ENCODE results near the gene ARAP1.

Gene ARAP1

DNA sequence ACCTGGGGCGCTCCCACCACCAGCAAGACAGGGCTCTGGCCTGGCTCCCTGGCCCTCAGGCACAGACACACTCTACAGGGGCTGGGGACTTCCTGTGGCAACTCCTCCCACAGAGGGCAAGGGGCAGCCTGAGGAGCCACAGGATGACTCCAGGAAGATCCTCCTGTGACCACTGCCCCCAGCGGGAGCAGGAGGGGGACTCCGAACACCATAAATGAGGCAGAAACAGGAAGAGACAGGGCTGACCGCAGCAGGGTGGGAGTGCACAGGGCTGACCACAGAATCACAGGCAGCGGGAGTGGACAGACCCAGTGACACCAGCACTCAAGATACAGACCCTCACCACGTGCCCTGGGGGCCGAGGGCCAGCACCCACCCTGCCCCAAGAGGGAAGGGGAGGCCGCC, 10.8 kb downstream of the ARAP1 start:
- peak overlapping the region; percentile 77 for H3K4me3 Mint-ChIP-seq
- ATAC-seq (replicated peaks): no peak
- DNase-seq: no peak
- peaks cover 73 to 76% of the 10 kb centered on the region in 2 donors for H3K4me1 Mint-ChIP-seq (ENCODE audit: low read depth in 2 of 2)
- H3K9me3 Mint-ChIP-seq: no peaks in the 10 kb centered on the region
- H3K27me3 Mint-ChIP-seq: no peaks in the 10 kb centered on the region
- H3K27ac Mint-ChIP-seq: peak overlapping the region; percentile 98 to 100
- H3K36me3 Mint-ChIP-seq (ENCODE audit: insufficient read depth): peaks cover 8% of the 10 kb centered on the region

DNA sequence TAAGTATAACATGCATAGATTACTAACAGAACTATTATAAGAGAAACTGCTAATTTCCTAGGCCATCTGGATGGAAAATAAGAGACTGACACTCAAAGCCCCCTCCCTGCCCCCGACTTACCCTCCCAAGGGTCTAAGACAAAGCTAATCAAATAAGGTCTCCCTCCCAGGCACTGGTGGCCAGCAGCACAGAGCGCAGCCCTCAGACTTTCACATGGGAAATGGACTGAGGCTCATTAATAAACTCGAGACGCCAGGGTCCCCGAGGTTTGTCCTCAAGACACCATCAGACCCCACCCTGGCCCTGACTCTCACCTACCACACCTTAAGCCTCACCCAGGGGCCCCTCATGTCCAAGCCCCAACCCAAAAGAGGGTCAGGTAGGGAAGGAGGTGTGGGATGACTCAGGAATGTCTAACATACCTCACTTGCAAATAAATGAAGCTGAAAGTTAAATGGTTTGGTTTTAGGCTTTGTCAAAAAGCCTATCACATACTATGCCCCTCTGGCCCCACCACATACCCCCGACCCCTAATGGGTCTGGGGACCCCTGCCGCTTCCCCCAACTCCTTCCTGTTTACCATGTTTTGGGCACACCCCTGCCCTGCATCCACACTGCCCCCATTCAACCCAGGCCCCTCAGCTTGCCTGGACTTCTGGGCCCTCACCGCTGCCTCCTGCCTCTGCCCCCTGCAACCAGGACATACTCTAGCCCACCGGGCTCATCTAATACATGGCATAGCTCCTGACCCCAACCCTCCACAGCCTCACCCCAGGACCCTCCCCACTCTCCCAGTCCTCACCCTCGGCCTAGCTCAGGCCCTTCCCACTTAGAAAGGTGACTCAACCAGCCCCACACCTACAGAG, 11.4 kb downstream of the ARAP1 start:
- no peaks in the 10 kb centered on the region for H3K27me3 Mint-ChIP-seq
- H3K4me1 Mint-ChIP-seq (ENCODE audit: low read depth in 2 of 2): peaks cover 74 to 80% of the 10 kb centered on the region in 2 donors
- H3K9me3 Mint-ChIP-seq: no peaks in the 10 kb centered on the region
- H3K27ac Mint-ChIP-seq: peak overlapping the region; percentile 98 to 100
- H3K4me3 Mint-ChIP-seq: peak overlapping the region; percentile 77
- DNase-seq (no peak), ATAC-seq (replicated peaks) (no peak)
- H3K36me3 Mint-ChIP-seq (ENCODE audit: insufficient read depth): peaks cover 8% of the 10 kb centered on the region

DNA sequence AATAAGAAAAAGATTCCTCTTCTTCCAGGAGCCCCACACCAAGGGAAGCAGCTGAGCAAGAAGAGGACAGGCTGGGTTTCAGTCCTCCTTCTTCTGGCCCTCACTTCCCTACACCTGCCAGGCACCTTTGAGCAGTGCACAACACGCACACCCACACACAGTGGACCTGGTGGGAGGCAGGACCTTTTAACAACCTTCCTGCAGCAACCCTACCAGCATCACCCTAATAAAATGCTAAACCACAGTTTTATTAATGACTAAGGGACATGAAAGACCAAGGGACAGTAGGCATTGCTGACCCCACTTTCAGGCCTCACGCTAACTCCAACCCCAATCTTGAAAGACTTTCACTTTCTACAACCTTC, 12.2 kb downstream of the ARAP1 start:
- no peak for DNase-seq
- H3K4me3 Mint-ChIP-seq: peak overlapping the region; percentile 46 to 77
- peaks cover 74 to 80% of the 10 kb centered on the region in 2 donors for H3K4me1 Mint-ChIP-seq (ENCODE audit: low read depth in 2 of 2)
- H3K27ac Mint-ChIP-seq: peak overlapping the region; percentile 98 to 100
- H3K9me3 Mint-ChIP-seq: no peaks in the 10 kb centered on the region
- no peak for ATAC-seq (replicated peaks)
- H3K36me3 Mint-ChIP-seq (ENCODE audit: insufficient read depth): peaks cover 8% of the 10 kb centered on the region
- no peaks in the 10 kb centered on the region for H3K27me3 Mint-ChIP-seq

DNA sequence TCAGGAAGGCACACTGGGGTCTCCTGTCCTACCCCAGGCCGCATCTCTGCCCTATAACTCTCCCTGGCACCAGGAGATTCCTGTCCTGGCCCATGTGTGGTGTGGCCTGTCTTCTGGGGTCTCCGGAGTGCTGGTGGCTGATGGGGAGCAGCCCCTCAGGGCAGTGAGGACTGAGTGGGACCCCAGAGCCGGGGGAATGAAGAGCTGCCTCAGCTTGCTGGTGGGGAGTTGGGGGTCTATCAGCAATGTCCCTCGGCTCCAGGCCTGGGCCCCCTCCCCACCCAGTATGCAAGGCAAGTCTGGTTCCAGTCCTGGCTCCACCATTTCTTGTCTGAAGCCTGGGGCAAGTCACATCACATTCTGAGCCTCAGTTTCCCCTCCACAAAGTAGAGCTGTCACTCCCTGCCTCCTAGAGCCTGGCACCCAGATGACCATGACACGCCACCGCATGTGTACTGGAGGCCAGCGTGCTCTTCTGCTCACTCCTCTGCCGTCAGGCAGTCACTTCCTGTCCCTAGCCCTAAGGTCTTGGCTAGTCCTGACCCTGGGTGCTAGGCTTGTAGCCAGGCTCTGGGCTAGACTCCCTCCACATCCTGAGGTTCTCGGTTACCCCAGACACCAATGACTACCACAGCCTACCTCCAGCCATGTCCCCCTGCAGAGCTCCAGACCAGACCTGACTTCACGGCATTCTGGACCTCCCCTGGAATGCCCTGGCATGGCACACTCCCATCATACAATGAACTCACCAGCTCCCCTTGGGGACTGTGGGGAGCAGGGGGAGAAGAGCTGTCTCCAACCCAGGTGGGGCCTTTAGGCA, 12.8 kb downstream of the ARAP1 start:
- DNase-seq (no peak), ATAC-seq (replicated peaks) (no peak)
- H3K9me3 Mint-ChIP-seq: no peaks in the 10 kb centered on the region
- H3K27me3 Mint-ChIP-seq: no peaks in the 10 kb centered on the region
- peak overlapping the region; percentile 98 to 100 for H3K27ac Mint-ChIP-seq
- peaks cover 70 to 77% of the 10 kb centered on the region in 2 donors for H3K4me1 Mint-ChIP-seq (ENCODE audit: low read depth in 2 of 2)
- peak overlapping the region; percentile 63 to 77 for H3K4me3 Mint-ChIP-seq
- peaks cover 8% of the 10 kb centered on the region for H3K36me3 Mint-ChIP-seq (ENCODE audit: insufficient read depth)

DNA sequence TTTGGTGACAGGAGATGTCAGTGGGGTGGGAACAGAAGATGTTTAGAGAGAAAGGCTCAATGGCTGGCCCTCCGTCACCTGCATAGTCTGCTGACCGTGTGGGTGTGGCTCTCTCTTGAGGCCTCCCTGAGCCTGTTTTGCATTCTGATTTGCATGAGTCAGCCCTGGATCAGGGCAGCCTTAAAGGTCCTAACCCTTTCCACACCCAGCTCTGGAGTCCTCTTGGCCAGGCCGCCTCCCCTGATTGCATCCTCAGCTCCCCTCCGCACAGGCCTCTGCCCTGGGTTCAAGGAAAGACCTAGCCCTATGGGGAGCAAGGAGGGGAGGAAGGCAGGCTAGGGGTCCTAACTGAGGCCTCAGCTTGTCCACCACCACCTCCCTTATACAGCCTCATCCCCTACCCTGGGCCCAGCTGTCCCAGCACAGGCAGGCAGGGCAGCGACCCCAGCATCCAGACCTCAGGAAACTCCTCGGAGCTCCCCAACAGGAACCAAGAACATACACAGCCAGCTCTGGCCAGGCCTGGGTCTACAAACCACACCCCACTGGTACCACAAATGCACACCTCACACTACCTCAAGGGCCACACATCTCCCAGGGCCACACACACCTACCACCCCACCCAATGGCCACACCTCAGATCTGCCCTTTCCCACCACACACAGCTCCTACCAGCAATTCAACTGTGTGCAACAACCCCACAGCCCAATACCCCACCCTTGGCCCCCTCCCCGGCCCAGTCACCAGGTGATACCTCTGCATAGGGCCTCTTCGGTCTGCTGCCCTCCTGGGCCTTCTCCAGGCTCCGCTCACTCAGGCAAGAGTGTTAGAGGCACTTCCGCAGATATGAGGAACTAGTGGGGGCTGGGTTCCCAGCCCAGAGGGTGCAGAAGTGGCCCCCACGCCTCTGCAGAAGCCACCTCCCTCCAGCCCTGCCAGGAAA, 13.7 kb downstream of the ARAP1 start:
- DNase-seq: no peak
- Mint-ChIP-seq H3K4me1 (ENCODE audit: low read depth in 2 of 2) (peaks cover 61 to 67% of the 10 kb centered on the region in 2 donors), H3K27me3 (no peaks in the 10 kb centered on the region), H3K27ac (peak overlapping the region; percentile 98 to 100), H3K36me3 (ENCODE audit: insufficient read depth) (peaks cover 8% of the 10 kb centered on the region), H3K9me3 (no peaks in the 10 kb centered on the region), H3K4me3 (peak overlapping the region; percentile 63 to 77)
- ATAC-seq (replicated peaks): no peak

DNA sequence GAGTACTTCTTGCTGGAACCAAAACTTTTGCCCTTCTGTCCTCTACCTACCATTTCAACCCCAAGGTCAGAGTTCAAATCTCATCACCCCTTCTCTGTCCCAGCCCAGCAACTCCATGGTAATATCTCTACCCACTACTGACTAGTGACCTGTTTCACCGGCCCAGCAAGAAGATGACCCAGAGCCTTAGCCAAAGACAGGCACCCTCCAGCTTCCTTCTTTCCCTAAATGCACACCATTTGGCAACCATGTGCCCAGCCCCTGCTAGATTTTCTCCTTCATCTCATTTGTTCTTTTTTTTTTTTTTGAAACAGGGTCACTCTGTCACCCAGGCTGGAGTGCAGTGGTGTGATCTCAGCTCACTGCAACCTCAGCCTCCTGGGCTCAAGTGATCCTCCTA, 14.9 kb downstream of the ARAP1 start:
- ATAC-seq (replicated peaks) (no peak), DNase-seq (no peak)
- Mint-ChIP-seq H3K27ac (peak overlapping the region; percentile 98 to 100), H3K4me3 (peak overlapping the region; percentile 63 to 77), H3K36me3 (ENCODE audit: insufficient read depth) (peaks cover 8% of the 10 kb centered on the region), H3K9me3 (no peaks in the 10 kb centered on the region), H3K27me3 (no peaks in the 10 kb centered on the region), H3K4me1 (ENCODE audit: low read depth in 2 of 2) (peaks cover 64 to 66% of the 10 kb centered on the region in 2 donors)

DNA sequence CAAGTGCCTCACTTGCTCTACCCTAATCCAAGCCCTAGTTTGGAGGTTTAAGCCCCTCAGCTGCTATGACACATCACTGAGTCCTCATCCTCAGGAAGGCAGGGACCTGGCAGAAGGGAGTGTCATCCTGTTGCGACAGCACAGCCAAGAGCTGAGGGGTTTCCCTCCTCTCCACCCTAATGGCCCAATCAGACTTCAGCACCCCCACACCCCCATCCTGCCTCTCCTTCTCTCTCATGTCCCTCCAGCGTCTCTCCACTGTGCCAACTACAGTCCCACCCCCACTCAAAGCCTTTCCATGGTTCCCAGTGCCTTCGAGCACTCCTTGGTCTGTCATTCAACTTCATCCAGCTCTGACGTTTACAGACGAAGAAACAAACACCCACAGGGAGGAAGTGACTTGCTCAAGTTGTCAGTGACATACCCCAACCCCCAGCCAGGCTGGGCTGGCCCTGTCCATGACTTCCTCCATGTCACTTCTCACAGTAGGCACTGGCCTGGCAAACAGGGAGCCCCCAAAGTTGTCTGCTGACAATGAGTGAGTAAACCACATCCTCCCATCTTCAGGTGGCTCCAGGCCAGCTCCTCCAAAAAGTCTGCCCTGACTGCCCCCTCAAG, 15.6 kb downstream of the ARAP1 start:
- peak overlapping the region; percentile 63 to 77 for H3K4me3 Mint-ChIP-seq
- no peaks in the 10 kb centered on the region for H3K9me3 Mint-ChIP-seq
- H3K4me1 Mint-ChIP-seq (ENCODE audit: low read depth in 2 of 2): peaks cover 56 to 60% of the 10 kb centered on the region in 2 donors
- DNase-seq (peak; percentile 77 to 78 (median 77)), ATAC-seq (replicated peaks) (peak; percentile 90)
- H3K27ac Mint-ChIP-seq: peak overlapping the region; percentile 98 to 100
- peaks cover 5% of the 10 kb centered on the region for H3K36me3 Mint-ChIP-seq (ENCODE audit: insufficient read depth)
- H3K27me3 Mint-ChIP-seq: no peaks in the 10 kb centered on the region

DNA sequence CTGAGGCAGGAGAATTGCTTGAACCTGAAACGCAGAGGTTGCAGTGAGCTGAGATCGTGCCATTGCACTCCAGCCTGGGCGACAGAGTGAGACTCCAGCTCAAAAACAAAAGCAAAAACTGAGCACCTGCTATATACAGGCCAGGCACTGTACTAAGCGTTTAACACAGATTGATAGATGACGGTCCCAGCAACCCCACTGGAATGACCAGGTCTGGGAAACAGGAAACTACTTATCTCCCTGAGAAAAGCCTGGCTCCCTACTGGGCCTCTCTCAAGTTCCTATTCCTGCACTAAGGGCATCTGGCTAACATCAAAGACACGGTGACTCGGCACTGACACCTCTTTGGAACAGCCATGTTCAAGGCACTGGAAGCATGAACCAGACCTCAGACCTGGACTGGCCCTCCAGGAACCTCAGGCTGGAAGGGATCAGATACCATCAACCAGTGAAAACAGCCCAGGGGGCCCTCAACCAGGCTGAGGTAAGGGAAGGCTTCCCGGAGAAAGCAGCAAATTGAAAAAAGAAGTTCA, 16.6 kb downstream of the ARAP1 start:
- ATAC-seq (replicated peaks) (no peak), DNase-seq (no peak)
- peak overlapping the region in 1 of 2 donors; percentile 77 for H3K4me3 Mint-ChIP-seq
- H3K9me3 Mint-ChIP-seq: no peaks in the 10 kb centered on the region
- H3K27me3 Mint-ChIP-seq: no peaks in the 10 kb centered on the region
- peak overlapping the region; percentile 98 to 100 for H3K27ac Mint-ChIP-seq
- peaks cover 8% of the 10 kb centered on the region for H3K36me3 Mint-ChIP-seq (ENCODE audit: insufficient read depth)
- peaks cover 51 to 52% of the 10 kb centered on the region in 2 donors for H3K4me1 Mint-ChIP-seq (ENCODE audit: low read depth in 2 of 2)

DNA sequence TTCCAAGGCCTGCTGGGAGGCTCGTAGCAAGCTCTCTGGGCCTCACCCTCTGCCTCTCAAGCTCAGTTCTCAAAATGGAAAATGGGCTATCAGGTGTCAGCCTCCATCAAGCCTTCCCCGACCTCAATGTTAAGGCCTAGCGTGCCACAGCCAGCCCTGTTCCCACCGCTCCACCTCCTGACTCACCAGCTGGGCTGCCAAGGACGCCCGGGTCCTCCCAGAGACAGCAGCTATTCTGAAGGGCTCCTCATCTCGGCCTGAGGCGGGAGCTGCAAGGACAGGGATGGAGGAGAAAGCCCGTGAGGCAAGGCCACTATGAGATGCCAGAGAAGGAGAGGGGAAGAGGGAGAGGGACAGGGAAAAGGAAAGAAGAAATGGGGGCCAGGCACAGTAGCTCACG, 19.9 kb downstream of the ARAP1 start:
- H3K27me3 Mint-ChIP-seq: no peaks in the 10 kb centered on the region
- peaks cover 28 to 33% of the 10 kb centered on the region in 2 donors for H3K4me1 Mint-ChIP-seq (ENCODE audit: low read depth in 2 of 2)

DNA sequence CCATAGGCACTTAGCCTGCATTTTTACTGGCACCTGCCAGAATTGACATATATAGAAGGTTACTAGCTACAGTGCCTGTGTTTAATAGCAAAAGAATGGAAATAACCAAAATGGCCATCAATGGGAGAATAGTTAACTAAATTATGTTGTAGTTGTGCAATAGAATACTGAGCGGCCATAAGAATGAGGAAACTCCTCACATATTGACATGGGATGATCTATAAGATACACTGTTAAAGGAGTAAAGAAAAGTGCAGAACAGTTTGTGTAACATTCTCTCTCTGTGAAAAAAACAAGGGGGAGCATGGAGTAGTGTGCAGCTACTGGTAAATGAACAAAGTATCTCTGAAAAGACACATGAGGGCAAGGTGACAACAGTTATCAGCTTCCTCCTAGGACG, 21.5 kb downstream of the ARAP1 start:
- Mint-ChIP-seq H3K27me3 (no peaks in the 10 kb centered on the region), H3K36me3 (ENCODE audit: insufficient read depth) (peaks cover 12% of the 10 kb centered on the region), H3K9me3 (no peaks in the 10 kb centered on the region), H3K27ac (peak overlapping the region; percentile 13 to 92), H3K4me1 (ENCODE audit: low read depth in 2 of 2) (peaks cover 18 to 23% of the 10 kb centered on the region in 2 donors), H3K4me3 (no peak overlapping the region)
- DNase-seq (no peak), ATAC-seq (replicated peaks) (no peak)

More for the DNA sequence above, 19.9 kb downstream of the ARAP1 start:
- H3K36me3 Mint-ChIP-seq (ENCODE audit: insufficient read depth): peaks cover 13% of the 10 kb centered on the region
- no peaks in the 10 kb centered on the region for H3K9me3 Mint-ChIP-seq
- DNase-seq: no peak
- H3K4me3 Mint-ChIP-seq: no peak overlapping the region
- peak overlapping the region; percentile 91 to 94 for H3K27ac Mint-ChIP-seq
- no peak for ATAC-seq (replicated peaks)

DNA sequence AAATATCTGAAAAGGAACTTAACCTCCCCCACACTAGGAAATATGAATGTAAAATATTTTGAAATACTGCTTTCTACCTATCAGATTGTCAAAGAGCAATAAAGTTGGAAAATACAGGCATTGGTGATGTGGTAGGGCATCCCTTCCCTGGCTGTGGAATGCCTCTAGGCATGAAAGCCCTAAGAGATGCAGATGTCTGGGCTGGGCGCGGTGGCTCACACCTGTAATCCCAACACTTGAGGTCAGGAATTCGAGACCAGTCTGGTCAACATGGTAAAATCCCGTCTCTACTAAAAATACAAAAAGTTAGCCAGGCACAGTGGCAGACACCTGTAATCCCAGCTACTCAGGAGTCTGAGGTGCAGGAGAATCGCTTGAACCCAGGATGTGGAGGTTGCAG, 22.0 kb downstream of the ARAP1 start:
- ATAC-seq (replicated peaks): no peak
- Mint-ChIP-seq H3K36me3 (ENCODE audit: insufficient read depth) (peaks cover 17% of the 10 kb centered on the region), H3K4me3 (no peak overlapping the region), H3K27ac (peak overlapping the region; percentile 13 to 92), H3K27me3 (no peaks in the 10 kb centered on the region), H3K4me1 (ENCODE audit: low read depth in 2 of 2) (peaks cover 20 to 28% of the 10 kb centered on the region in 2 donors), H3K9me3 (no peaks in the 10 kb centered on the region)
- no peak for DNase-seq

DNA sequence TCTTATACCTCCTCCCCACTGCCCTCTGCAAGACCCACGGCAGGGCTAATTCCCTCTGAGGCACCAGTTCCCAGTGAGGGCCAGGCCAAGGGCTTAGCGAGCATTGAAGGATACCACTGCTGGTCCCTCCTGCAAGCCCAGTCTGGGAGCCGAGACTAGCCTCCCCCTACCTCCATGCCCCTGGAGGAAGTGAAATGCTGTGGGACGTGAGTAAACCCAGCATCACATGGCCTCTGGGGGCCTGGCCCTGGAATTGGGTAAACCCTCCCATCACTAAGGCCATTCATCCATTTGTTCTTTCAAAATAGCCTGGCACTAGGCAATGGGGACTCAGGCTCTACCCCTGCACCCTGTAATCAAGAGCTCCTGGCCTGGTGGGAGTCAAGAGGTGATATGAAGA, 24.7 kb downstream of the ARAP1 start:
- Mint-ChIP-seq H3K27ac (peak overlapping the region; percentile 76 to 83), H3K4me1 (ENCODE audit: low read depth in 2 of 2) (peaks cover 29% of the 10 kb centered on the region in 2 donors), H3K4me3 (no peak overlapping the region), H3K36me3 (ENCODE audit: insufficient read depth) (peaks cover 27% of the 10 kb centered on the region), H3K9me3 (no peaks in the 10 kb centered on the region), H3K27me3 (no peaks in the 10 kb centered on the region)
- ATAC-seq (replicated peaks) (no peak), DNase-seq (no peak)

All from effector memory CD8-positive, alpha-beta T cell (primary cell).